ENCODE measurements around the gene ERAP2. TPM values are rescaled to one million over a fixed set of nuclear protein-coding genes. Genes with fewer than 3 reads are reported as not detected.

ERAP2 gene
- total RNA-seq, 4 donors from 2014 or later = 7.1 to 39.1 (median 33.1) TPM

DNA sequence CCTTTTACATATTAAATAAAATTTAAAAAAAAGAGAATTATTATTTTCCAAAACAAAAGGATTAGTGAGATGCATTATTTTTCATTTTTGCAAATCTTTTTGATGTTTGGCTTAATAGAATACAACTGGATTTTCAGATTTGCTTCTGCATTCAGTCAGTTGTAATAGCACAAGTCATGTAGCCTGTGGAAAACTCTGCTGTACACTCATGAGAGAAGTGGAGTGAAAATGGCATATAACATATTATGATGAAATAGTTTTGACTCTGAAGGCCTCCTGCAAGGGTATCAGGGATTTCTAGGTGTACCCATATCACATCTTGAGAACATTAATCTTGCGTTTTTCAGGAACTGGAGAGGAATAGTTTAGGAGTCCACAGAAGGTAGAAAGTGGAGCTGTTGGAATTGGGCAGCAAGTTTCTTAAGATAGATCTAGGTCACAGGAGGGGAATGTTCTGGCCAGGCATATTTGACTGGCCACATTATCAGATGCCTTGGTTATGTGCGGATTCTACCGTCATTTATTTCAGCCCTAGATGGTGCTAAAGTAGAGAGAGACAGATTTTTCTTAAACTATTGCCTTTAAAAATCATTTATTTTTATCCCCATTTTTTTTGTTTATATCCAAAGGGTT lies 75.9 kb downstream of the ERAP2 start:
- Histone ChIP-seq H3K9me3 (no peaks in the 10 kb centered on the region), H3K4me3 (no peak overlapping the region), H3K36me3 (no peaks in the 10 kb centered on the region), H3K27ac (peak overlapping the region in 3 of 4 donors; percentile 7 to 42 (median 34)), H3K27me3 (no peaks in the 10 kb centered on the region), H3K4me1 (peaks cover 0 to 30% (median 7%) of the 10 kb centered on the region in 4 donors)
- in situ Hi-C loops (cut with MboI; ENCODE audit: low pct_ligation_motif_present in 1 of 4, low pct_unique_long_range_greater_than_20kb in 1 of 4, low sequenced_read_pairs in 3 of 4) (no loop called here), intact Hi-C loops (cut with DNase I; ENCODE audit: low total_unique reads) (no loop called here)
- DNase-seq = no peak
- WGBS, 2 donors (ENCODE audit: low coverage in 1 of 2) = 87 to 90% methylated on average over 3 of the region's 3 CpGs
- TF ChIP-seq EP300 (IDR thresholded peaks at IDR 0.05; ENCODE audit: low read depth) (no peak), POLR2A (IDR thresholded peaks at IDR 0.05) (no peak), POLR2AphosphoS5 (IDR thresholded peaks at IDR 0.05) (no peak)
- TF ChIP-seq, protein P1, sequence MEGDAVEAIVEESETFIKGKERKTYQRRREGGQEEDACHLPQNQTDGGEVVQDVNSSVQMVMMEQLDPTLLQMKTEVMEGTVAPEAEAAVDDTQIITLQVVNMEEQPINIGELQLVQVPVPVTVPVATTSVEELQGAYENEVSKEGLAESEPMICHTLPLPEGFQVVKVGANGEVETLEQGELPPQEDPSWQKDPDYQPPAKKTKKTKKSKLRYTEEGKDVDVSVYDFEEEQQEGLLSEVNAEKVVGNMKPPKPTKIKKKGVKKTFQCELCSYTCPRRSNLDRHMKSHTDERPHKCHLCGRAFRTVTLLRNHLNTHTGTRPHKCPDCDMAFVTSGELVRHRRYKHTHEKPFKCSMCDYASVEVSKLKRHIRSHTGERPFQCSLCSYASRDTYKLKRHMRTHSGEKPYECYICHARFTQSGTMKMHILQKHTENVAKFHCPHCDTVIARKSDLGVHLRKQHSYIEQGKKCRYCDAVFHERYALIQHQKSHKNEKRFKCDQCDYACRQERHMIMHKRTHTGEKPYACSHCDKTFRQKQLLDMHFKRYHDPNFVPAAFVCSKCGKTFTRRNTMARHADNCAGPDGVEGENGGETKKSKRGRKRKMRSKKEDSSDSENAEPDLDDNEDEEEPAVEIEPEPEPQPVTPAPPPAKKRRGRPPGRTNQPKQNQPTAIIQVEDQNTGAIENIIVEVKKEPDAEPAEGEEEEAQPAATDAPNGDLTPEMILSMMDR (IDR thresholded peaks at IDR 0.05) = no peak

DNA sequence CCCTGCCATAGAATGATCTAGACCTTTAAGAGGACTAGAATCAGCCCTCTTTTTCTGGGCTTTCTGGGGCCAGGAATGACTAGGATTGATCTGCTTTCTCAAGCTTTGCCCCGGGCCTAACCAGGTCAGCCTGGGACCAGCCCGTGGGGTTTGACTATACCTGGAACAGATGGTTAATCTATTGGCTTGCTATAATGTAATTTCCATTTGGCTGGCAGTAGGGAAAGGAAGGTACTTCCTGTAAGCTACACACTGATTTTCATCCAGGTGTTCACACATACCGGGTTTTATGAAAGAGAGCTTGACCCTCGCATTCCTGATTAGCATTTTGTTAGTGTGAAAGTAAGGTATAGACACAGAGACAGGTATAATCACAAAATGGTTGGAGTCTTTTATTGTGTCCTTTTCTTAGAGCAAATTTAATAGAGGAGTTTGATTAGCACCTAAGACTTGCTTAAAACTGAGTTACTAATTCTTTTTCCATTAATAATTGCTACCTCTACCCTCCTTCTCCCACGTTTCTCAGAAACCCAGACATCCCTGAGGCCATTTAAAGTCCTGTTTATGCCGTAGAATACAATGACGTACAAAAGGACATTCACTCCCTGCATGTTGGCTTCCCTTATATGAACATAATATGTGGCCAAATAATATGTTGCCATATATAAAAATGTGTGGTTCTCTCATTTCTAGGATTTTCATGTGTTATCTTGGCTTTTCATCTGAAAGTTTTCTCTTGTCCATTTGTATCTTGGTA lies 76.9 kb downstream of the ERAP2 start:
- TF ChIP-seq EP300 (IDR thresholded peaks at IDR 0.05; ENCODE audit: low read depth) = no peak
- TF ChIP-seq, protein P1 (IDR thresholded peaks at IDR 0.05) = no peak
- TF ChIP-seq POLR2A (IDR thresholded peaks at IDR 0.05) = no peak
- no peak for TF ChIP-seq POLR2AphosphoS5 (IDR thresholded peaks at IDR 0.05)
- intact Hi-C loops (cut with DNase I; ENCODE audit: low total_unique reads) = no loop called here
- Histone ChIP-seq H3K4me1 (peaks cover 0 to 33% (median 7%) of the 10 kb centered on the region in 4 donors), H3K36me3 (no peaks in the 10 kb centered on the region), H3K27ac (peak overlapping the region in 3 of 4 donors; percentile 7 to 42 (median 34)), H3K4me3 (no peak overlapping the region), H3K9me3 (no peaks in the 10 kb centered on the region), H3K27me3 (no peaks in the 10 kb centered on the region)
- in situ Hi-C loops (cut with MboI; ENCODE audit: low pct_ligation_motif_present in 1 of 4, low pct_unique_long_range_greater_than_20kb in 1 of 4, low sequenced_read_pairs in 3 of 4) = no loop called here
- WGBS, 2 donors (ENCODE audit: low coverage in 1 of 2) = 54 to 62% methylated on average over 4 to 7 of the region's 7 CpGs
- no peak for DNase-seq

DNA sequence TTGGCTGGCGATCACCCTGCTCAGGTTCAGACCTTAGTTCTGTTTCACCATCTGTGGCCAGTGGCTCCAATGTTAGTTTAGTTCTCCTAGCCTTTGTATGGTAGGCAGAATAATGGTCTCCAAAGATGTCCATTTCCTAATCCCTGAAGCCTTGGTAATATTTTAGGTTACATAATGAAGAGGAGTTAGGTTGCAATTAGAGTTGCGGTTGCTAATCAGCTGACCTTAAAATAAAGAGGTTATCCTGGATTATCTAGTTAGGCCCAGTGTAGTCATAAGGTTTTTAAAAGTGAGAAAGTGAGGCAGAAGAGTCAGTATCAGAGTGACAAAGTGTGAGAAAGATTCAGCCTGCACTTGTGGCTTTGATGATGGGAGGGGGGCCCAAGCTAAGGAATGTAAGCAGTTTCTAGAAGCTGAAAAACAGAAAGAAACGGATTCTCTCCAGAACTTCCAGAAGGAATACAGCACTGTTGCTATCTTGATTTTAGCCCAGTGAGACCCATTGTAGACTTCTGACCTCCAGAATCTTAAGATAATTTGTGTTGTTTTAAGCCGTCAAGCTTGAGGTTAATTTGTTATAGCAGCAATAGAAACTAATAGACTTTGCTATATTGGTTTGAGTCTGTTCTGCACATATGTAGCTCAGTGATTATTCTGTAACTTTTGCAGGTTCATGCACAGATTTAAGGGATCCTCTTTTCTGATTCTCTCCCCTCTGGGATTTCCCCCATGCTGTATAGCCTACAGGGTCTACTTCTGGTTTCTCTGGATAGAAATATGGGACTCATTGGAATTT lies 81.2 kb downstream of the ERAP2 start:
- H3K27me3 ChIP-seq = no peaks in the 10 kb centered on the region
- no peak overlapping the region for H3K4me3 ChIP-seq
- WGBS, 2 donors (ENCODE audit: low coverage in 1 of 2) = 69 to 70% methylated on average over 4 of the region's 4 CpGs
- no peak for DNase-seq
- in situ Hi-C loops (cut with MboI; ENCODE audit: low pct_ligation_motif_present in 1 of 4, low pct_unique_long_range_greater_than_20kb in 1 of 4, low sequenced_read_pairs in 3 of 4) = no loop called here
- TF ChIP-seq POLR2AphosphoS5 (IDR thresholded peaks at IDR 0.05) (no peak), POLR2A (IDR thresholded peaks at IDR 0.05) (no peak), EP300 (IDR thresholded peaks at IDR 0.05; ENCODE audit: low read depth) (no peak)
- TF ChIP-seq, protein P1 (IDR thresholded peaks at IDR 0.05) = no peak
- no peaks in the 10 kb centered on the region for H3K9me3 ChIP-seq
- peaks cover 0 to 46% (median 7%) of the 10 kb centered on the region in 4 donors for H3K4me1 ChIP-seq
- no peaks in the 10 kb centered on the region for H3K36me3 ChIP-seq
- intact Hi-C loops (cut with DNase I; ENCODE audit: low total_unique reads) = no loop called here
- peak overlapping the region in 1 of 4 donors; percentile 13 for H3K27ac ChIP-seq

DNA sequence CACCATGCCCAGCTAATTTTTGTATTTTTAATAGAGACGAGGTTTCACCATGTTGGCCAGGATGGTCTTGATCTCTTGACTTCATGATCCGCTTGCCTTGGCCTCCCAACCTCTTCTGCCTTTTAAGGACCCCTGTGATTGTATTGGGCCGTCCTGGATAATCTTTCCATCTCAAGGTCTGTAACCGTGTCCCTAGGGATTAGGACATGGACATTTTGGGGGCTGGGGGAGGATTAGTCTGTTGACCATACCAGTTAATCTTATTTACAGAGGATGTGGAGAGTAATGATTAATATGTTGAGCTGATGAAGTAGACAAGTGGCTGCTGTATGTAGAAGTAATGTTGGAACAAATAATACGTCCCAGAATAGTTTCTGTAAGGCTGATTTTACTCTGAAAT lies 82.7 kb downstream of the ERAP2 start:
- H3K27ac ChIP-seq = no peak overlapping the region
- H3K27me3 ChIP-seq = no peaks in the 10 kb centered on the region
- in situ Hi-C loops (cut with MboI; ENCODE audit: low pct_ligation_motif_present in 1 of 4, low pct_unique_long_range_greater_than_20kb in 1 of 4, low sequenced_read_pairs in 3 of 4) (no loop called here), intact Hi-C loops (cut with DNase I; ENCODE audit: low total_unique reads) (no loop called here)
- peaks cover 0 to 46% (median 13%) of the 10 kb centered on the region in 4 donors for H3K4me1 ChIP-seq
- TF ChIP-seq, protein P1 (IDR thresholded peaks at IDR 0.05) = no peak
- no peak for TF ChIP-seq POLR2AphosphoS5 (IDR thresholded peaks at IDR 0.05)
- TF ChIP-seq POLR2A (IDR thresholded peaks at IDR 0.05) = no peak
- no peak for TF ChIP-seq EP300 (IDR thresholded peaks at IDR 0.05; ENCODE audit: low read depth)
- DNase-seq = no peak
- no peaks in the 10 kb centered on the region for H3K9me3 ChIP-seq
- WGBS, 2 donors (ENCODE audit: low coverage in 1 of 2) = 78 to 83% methylated on average over 4 to 5 of the region's 5 CpGs
- no peaks in the 10 kb centered on the region for H3K36me3 ChIP-seq
- H3K4me3 ChIP-seq = no peak overlapping the region

Measured in transverse colon (tissue), 4 donors.